ENCODE data around the gene BLM.

GRCh38 chr15:90716976-90717821 is at the start of gene BLM:
- TF ChIP-seq CTCF (IDR thresholded peaks at IDR 0.05) (peak; percentile 34 to 73 (median 52)), POLR2A (IDR thresholded peaks at IDR 0.05) (no peak), EP300 (IDR thresholded peaks at IDR 0.05) (no peak)

All from ovary (tissue), 3 donors.